Activated T-cell treated with anti-CD3 and anti-CD28 coated beads, Interleukin-2, amount 50 U/mL, for 4 hours (primary cell): Measurements from ENCODE around the gene PPP1R3D. TPM values are rescaled to one million over a fixed set of nuclear protein-coding genes. Genes with fewer than 3 reads are reported as not detected.

Experiments used
- ATAC-seq, 2 donors: fragments of 200-7000 bp; cut with Tn5 transposase; one replicate each; pipeline ENCODE4 v1.10.0; 2021
- DNase-seq: peaks from one replicate; pipeline ENCODE4 v3.0.0-alpha.2; 2020
- H3K27me3 Mint-ChIP-seq: one replicate; pipeline ENCODE4 v1.8.0; 2021; ENCODE audit warnings: low read depth, mixed read lengths
- H3K36me3 Mint-ChIP-seq: one replicate; pipeline ENCODE4 v1.8.0; 2022; ENCODE audit warnings: mixed read lengths; ENCODE audit not compliant: insufficient read depth
- H3K4me1 Mint-ChIP-seq: one replicate; pipeline ENCODE4 v1.8.0; 2021; ENCODE audit warnings: low read depth, mixed read lengths
- H3K4me3 Mint-ChIP-seq: one replicate; pipeline ENCODE4 v1.8.0; 2021; ENCODE audit warnings: mild to moderate bottlenecking, moderate library complexity, mixed read lengths
- H3K9me3 Mint-ChIP-seq: one replicate; pipeline ENCODE4 v1.8.0; 2021; ENCODE audit warnings: mixed read lengths
- total RNA-seq, 3 donors: library from RNA; stranded (reverse); gene quantifications; one replicate each; pipeline ENCODE4 v1.2.1, GENCODE V29; 2021

PPP1R3D gene
- total RNA-seq, result 1 to 10 TPM; 3.5 to 4.2 (median 4.1) TPM

DNA sequence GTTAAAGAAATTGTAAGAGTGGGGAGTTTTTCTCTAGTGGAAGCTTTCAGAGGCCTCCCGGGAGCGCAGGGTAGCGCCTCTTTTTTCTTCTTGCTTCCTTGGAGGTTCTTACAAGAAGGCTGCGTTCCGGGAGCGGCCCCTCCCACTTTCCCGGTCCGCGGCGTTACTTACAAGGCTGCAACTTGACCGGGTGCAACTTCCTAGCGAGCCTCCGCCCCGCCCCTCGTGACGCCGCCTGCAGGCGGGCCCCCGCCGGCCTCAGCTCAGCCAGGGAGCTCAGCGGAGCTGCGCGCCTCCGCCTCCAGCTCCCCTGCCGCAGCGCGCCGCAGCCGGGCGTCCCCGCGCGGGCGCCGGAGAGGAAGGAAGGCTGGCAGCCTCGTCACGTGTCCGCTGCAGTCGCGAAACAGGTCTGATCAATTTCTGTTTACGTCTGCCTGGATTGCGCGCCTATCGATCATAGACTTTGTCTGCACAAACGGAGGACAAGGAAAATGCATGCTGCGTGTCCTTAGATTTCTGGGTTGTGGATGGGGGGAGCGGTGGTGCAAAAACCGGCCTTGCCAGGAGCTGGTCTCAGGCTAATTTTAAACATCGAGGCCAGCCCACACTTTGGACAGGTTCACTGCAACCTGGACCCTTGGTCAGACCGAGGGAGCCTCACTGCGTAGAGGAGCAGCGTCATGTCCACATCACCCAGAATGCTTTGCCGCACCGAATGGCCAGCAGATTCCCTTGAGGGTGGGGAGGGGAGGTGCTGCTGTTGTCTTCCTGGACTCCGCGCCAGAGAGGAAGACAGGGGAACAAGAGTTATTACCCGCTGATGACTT is at the start of gene PPP1R3D, which contains the start of gene FAM217B:
Gene PPP1R3D, minus strand, starts transcription at position 177 of the 827 bp plus-strand sequence. CDS start 374 bp downstream, outside the sequence.
Gene FAM217B, plus strand, starts transcription at position 261 of the 827 bp plus-strand sequence. CDS start 3,555 bp downstream, outside the sequence.
- peaks cover 37% of the 10 kb centered on the region for H3K4me1 Mint-ChIP-seq
- peak within 1 kb of the TSS; percentile 90 for H3K4me3 Mint-ChIP-seq
- DNase-seq (peak; percentile 82), ATAC-seq (peak; percentile 96 to 98)
- no peaks in the 10 kb centered on the region for H3K27me3 Mint-ChIP-seq
- H3K9me3 Mint-ChIP-seq, result no peaks in the 10 kb centered on the region
- H3K36me3 Mint-ChIP-seq, result peaks cover 10% of the 10 kb centered on the region

GRCh38 chr20:59988141-59988540 is 48.0 kb upstream of the PPP1R3D start:
- no peak overlapping the region for H3K4me3 Mint-ChIP-seq
- no peaks in the 10 kb centered on the region for H3K9me3 Mint-ChIP-seq
- peaks cover 8% of the 10 kb centered on the region for H3K36me3 Mint-ChIP-seq
- ATAC-seq (no peak), DNase-seq (no peak)
- no peaks in the 10 kb centered on the region for H3K4me1 Mint-ChIP-seq
- no peaks in the 10 kb centered on the region for H3K27me3 Mint-ChIP-seq

GRCh38 chr20:59987135-59987534 is 47.0 kb upstream of the PPP1R3D start:
- Mint-ChIP-seq H3K4me1 (no peaks in the 10 kb centered on the region), H3K9me3 (no peaks in the 10 kb centered on the region), H3K36me3 (peaks cover 12% of the 10 kb centered on the region), H3K4me3 (no peak overlapping the region), H3K27me3 (no peaks in the 10 kb centered on the region)
- ATAC-seq (no peak), DNase-seq (no peak)

DNA sequence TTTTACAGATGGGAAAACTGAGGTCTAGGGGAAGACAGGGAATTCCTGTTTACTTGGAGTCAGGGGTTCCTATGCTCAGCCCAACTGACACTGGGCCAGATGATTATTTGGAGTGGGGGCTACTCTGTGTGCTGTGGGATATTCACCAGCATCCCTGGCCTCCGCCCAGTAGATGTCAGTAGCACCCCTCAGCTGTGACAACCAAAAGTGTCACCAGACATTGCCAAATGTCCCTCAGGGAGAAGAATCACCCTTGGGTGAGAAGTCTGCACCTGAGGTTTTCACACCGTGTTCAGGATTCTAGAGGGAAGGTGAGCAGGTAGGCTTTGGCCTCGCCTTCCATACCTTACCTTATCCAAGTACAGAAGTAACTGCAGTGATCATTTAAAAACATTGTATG is 45.8 kb upstream of the PPP1R3D start:
- ATAC-seq (no peak), DNase-seq (no peak)
- H3K4me1 Mint-ChIP-seq, result no peaks in the 10 kb centered on the region
- H3K27me3 Mint-ChIP-seq, result no peaks in the 10 kb centered on the region
- no peak overlapping the region for H3K4me3 Mint-ChIP-seq
- H3K36me3 Mint-ChIP-seq, result peaks cover 12% of the 10 kb centered on the region
- H3K9me3 Mint-ChIP-seq, result no peaks in the 10 kb centered on the region

GRCh38 chr20:59985164-59985563 is 45.1 kb upstream of the PPP1R3D start:
- Mint-ChIP-seq H3K36me3 (peaks cover 12% of the 10 kb centered on the region), H3K4me3 (no peak overlapping the region), H3K27me3 (no peaks in the 10 kb centered on the region), H3K9me3 (no peaks in the 10 kb centered on the region), H3K4me1 (no peaks in the 10 kb centered on the region)
- no peak for DNase-seq
- ATAC-seq, result no peak

DNA sequence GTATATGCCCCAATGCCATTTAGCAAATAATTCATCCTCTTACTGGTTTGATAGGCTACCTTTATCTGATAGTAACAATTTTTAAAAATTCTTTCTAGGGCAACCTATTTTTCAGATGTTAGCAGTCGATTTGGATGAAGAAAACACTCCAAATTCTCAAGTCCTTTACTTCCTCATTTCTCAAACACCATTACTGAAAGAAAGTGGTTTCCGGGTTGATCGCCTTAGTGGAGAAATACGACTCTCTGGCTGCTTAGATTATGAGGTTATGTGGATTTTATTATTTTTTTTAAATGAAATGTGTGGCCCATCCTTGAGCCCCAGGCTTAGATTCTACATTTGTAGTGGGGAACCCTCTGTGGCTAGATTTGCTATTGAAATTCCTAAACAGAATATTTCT is 44.4 kb upstream of the PPP1R3D start:
- no peak for ATAC-seq
- H3K36me3 Mint-ChIP-seq, result peaks cover 12% of the 10 kb centered on the region
- no peaks in the 10 kb centered on the region for H3K27me3 Mint-ChIP-seq
- no peak overlapping the region for H3K4me3 Mint-ChIP-seq
- DNase-seq, result no peak
- H3K9me3 Mint-ChIP-seq, result no peaks in the 10 kb centered on the region
- H3K4me1 Mint-ChIP-seq, result no peaks in the 10 kb centered on the region

GRCh38 chr20:59983076-59983475 is 43.0 kb upstream of the PPP1R3D start:
- DNase-seq, result no peak
- Mint-ChIP-seq H3K27me3 (no peaks in the 10 kb centered on the region), H3K4me1 (no peaks in the 10 kb centered on the region), H3K36me3 (peaks cover 9% of the 10 kb centered on the region), H3K9me3 (no peaks in the 10 kb centered on the region), H3K4me3 (no peak overlapping the region)
- no peak for ATAC-seq

DNA sequence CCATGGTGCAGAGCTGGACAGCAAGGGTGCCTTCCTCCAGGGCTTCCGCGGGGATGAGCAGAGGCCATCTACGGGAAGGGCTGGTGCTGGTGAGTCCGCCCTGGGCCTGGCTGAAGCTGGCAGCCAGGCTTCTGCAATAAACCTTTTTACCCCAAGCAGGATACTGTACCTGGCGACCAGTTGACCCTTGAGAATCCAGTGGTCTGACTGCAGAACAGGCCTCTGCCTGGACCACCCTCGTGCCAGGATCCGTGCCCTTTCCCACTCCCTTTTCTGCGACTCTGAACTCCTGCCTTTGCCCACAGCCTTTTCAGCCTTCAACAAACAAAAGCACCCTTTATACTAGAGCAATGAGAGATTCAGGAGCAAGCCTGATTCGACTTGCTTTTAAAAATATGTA is 37.0 kb upstream of the PPP1R3D start:
- Mint-ChIP-seq H3K36me3 (no peaks in the 10 kb centered on the region), H3K4me3 (no peak overlapping the region), H3K4me1 (no peaks in the 10 kb centered on the region), H3K9me3 (no peaks in the 10 kb centered on the region), H3K27me3 (no peaks in the 10 kb centered on the region)
- ATAC-seq (no peak), DNase-seq (no peak)

DNA sequence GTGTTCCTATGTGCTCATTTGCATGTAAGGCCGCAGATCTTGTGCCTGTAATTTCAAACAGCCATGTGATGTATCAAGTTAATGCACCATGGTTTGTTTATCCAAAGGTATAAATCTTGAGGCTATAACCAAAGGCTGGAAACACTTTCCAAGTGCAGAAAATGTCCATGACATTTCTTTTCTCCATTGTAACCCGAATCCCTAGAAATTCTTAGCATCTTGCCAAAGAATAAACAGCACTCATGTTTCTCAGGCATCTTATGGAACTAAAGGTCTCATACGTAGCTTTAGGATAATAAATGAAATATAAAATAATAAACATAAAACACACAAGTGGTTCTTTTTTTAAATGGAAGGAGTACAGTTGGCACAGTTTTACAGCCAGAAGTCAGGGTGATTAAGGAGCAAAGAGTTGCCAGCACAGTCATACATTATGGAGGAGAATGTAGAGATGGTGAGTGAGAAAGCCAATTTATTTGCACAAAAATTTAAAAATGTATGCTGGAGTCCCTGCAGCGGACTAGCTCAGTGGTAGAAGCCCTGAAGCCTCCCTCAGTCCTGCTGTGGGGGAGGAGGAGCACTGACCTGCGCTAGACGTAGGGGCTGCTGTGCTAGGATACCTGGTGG is 36.2 kb upstream of the PPP1R3D start:
- DNase-seq (no peak), ATAC-seq (no peak)
- Mint-ChIP-seq H3K4me1 (no peaks in the 10 kb centered on the region), H3K27me3 (no peaks in the 10 kb centered on the region), H3K36me3 (peaks cover 3% of the 10 kb centered on the region), H3K4me3 (no peak overlapping the region), H3K9me3 (no peaks in the 10 kb centered on the region)

DNA sequence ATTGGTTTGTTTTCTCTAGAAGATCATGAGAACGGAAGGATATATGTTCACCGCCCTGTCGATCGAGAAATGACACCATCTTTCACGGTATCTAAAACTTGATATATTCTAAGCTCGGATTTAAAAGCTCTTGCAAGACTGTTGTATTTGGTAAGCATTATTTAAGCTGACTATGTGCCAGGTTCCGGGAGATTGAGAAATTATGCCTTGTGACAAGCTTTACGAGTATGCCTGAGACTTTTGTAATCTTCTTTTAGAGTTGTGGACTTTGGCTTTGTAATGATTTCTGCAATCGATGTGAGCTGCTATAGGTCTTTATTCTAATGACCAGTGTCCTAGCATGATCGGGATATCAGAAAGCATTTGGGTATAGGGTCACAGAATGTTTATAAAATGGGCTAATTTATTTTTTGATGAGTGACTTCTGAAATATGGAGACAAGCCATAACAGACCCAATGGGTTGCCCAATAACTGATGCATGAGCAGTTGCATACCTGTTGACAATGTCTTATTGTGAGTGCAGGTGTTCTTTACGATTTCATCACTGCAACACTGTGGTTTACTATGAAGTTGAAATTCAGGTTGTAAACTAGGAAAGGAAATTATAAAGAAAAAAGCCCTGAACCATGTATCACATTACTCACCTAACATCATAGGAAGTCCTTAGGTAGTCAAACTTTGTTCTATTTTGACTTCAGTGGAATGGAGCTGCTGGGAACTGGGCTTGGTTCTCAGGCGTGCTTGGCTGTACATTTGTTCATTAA is 32.1 kb upstream of the PPP1R3D start:
- DNase-seq, result no peak
- Mint-ChIP-seq H3K4me1 (no peaks in the 10 kb centered on the region), H3K36me3 (peaks cover 3% of the 10 kb centered on the region), H3K9me3 (no peaks in the 10 kb centered on the region), H3K27me3 (no peaks in the 10 kb centered on the region), H3K4me3 (no peak overlapping the region)
- no peak for ATAC-seq

DNA sequence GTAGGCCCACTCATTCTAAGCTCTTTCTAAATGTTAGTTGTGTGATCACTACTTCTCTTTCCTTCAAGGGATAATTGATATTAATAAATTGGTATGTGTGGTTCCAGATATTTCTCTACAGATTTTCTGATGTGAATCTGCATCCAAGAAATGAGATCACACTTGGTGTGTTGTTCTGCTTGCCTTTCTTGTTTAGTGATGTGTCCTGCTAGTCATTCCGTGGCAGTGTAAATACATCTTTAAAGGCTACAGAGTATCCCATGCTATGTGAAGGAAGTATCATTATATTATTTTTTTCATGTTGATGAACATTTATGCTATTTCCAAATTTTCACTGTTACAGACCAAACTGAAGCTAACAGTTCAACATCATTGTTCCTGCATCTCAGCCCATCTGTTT is 31.3 kb upstream of the PPP1R3D start:
- H3K9me3 Mint-ChIP-seq, result no peaks in the 10 kb centered on the region
- no peaks in the 10 kb centered on the region for H3K4me1 Mint-ChIP-seq
- H3K27me3 Mint-ChIP-seq, result no peaks in the 10 kb centered on the region
- H3K36me3 Mint-ChIP-seq, result peaks cover 3% of the 10 kb centered on the region
- DNase-seq (no peak), ATAC-seq (no peak)
- H3K4me3 Mint-ChIP-seq, result no peak overlapping the region

DNA sequence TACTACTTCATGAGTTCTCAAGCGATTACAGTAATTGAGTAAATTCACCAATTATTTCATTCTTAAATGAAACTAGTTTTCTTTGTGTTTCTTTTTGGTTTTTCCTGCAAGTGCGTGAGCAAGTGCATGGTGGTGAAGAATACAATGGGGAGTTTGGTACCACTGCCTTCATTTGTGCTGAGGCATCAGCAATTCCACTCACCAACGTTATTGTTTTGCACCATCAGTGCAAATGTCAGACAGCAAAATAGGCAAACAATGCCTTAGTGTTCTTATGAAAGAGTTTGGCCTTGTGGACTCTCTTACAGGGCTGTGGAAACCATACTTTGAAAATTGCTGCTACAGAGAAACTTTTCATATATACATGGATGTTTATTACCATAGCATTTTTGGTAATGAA is 26.3 kb upstream of the PPP1R3D start:
- Mint-ChIP-seq H3K4me3 (no peak overlapping the region), H3K4me1 (no peaks in the 10 kb centered on the region), H3K36me3 (no peaks in the 10 kb centered on the region), H3K9me3 (no peaks in the 10 kb centered on the region), H3K27me3 (no peaks in the 10 kb centered on the region)
- DNase-seq (no peak), ATAC-seq (no peak)

DNA sequence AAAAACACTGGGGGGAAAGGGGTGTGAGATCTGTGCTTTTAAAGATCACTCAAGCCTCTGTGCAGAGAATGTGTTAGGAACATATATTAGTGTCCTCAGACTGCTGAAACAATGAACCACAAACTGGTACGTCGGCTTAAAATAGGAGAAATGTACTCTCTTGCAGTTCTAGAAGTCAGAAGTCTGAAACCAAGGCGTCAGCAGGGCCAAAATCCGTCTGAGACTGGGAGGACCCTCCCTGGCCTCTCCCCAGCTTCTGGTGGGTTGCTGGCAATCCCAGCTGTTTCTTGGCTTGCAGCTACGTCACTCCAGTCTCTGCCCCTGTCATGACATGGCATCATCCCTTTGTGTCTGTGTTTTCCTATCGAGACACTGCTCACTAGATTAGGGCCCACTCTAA is 22.1 kb upstream of the PPP1R3D start:
- DNase-seq (no peak), ATAC-seq (no peak)
- no peaks in the 10 kb centered on the region for H3K4me1 Mint-ChIP-seq
- H3K4me3 Mint-ChIP-seq, result no peak overlapping the region
- no peaks in the 10 kb centered on the region for H3K9me3 Mint-ChIP-seq
- no peaks in the 10 kb centered on the region for H3K27me3 Mint-ChIP-seq
- peaks cover 4% of the 10 kb centered on the region for H3K36me3 Mint-ChIP-seq

- ATAC-seq (no peak), DNase-seq (no peak)
- H3K27me3 Mint-ChIP-seq, result no peaks in the 10 kb centered on the region
- peaks cover 4% of the 10 kb centered on the region for H3K36me3 Mint-ChIP-seq
- H3K9me3 Mint-ChIP-seq, result no peaks in the 10 kb centered on the region
- H3K4me1 Mint-ChIP-seq, result no peaks in the 10 kb centered on the region
- no peak overlapping the region for H3K4me3 Mint-ChIP-seq
Measured at GRCh38 chr20:59961423-59961822, 21.3 kb upstream of the PPP1R3D start.
